ENCODE data around the gene ADAM12.

The ADAM12 gene, protein sequence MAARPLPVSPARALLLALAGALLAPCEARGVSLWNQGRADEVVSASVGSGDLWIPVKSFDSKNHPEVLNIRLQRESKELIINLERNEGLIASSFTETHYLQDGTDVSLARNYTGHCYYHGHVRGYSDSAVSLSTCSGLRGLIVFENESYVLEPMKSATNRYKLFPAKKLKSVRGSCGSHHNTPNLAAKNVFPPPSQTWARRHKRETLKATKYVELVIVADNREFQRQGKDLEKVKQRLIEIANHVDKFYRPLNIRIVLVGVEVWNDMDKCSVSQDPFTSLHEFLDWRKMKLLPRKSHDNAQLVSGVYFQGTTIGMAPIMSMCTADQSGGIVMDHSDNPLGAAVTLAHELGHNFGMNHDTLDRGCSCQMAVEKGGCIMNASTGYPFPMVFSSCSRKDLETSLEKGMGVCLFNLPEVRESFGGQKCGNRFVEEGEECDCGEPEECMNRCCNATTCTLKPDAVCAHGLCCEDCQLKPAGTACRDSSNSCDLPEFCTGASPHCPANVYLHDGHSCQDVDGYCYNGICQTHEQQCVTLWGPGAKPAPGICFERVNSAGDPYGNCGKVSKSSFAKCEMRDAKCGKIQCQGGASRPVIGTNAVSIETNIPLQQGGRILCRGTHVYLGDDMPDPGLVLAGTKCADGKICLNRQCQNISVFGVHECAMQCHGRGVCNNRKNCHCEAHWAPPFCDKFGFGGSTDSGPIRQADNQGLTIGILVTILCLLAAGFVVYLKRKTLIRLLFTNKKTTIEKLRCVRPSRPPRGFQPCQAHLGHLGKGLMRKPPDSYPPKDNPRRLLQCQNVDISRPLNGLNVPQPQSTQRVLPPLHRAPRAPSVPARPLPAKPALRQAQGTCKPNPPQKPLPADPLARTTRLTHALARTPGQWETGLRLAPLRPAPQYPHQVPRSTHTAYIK

DNA sequence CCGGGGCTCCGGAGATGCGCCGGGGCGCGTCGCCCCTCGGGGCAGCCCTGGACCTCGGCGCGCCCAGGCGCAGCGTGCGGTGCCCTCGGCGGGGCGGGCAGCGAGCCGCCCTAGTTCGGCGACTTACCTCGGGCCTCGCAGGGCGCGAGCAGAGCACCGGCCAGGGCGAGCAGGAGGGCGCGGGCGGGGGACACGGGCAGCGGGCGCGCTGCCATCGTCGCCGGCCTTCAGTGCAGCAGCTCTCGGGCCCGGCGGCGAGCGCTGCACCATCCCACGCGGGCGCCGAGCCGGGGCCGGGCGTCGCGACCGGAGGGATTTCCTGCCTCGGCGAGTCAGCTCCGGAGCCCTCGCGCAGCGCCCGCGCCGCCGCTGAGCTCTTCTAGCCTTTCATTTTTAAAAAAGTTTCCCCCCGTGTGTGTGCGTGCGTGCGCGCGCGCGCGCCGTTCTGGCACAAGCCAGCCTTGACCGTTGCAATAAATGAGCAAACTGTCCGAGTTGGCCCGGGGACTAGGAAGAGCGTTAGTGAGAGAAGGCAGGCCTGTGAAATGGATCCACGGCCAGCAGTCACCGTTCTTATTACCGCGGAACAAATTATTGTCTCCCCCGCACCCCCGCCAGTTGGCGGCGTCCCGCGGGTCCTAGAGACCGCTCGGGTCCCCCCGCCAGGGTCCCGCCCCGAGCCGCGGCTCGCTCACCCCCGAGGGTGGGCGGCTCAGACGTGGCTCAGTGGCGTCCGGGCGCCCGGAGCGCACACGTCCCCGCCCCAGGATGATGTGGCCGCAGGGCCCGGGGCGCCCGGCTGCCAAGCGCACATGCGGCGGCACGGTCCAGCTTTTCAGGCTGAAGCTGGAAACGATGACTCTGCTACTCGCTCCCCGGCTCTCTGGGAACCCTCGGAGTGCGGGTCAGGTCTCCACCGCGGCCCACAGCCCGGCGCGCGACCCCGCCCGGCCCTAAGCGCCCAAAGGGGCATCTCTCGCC, at the start of gene ADAM12:
Gene ADAM12, minus strand, starts transcription at position 547 of the 981 bp plus-strand sequence. Its CDS starts 332 bp downstream, at position 215.
- TF ChIP-seq, protein P1, sequence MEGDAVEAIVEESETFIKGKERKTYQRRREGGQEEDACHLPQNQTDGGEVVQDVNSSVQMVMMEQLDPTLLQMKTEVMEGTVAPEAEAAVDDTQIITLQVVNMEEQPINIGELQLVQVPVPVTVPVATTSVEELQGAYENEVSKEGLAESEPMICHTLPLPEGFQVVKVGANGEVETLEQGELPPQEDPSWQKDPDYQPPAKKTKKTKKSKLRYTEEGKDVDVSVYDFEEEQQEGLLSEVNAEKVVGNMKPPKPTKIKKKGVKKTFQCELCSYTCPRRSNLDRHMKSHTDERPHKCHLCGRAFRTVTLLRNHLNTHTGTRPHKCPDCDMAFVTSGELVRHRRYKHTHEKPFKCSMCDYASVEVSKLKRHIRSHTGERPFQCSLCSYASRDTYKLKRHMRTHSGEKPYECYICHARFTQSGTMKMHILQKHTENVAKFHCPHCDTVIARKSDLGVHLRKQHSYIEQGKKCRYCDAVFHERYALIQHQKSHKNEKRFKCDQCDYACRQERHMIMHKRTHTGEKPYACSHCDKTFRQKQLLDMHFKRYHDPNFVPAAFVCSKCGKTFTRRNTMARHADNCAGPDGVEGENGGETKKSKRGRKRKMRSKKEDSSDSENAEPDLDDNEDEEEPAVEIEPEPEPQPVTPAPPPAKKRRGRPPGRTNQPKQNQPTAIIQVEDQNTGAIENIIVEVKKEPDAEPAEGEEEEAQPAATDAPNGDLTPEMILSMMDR (IDR thresholded peaks at IDR 0.05; ENCODE audit: low read depth, low read length) = no peak
- H3K4me3 ChIP-seq (ENCODE audit: low read depth, low read length) = peak within 1 kb of the TSS; percentile 53

DNA sequence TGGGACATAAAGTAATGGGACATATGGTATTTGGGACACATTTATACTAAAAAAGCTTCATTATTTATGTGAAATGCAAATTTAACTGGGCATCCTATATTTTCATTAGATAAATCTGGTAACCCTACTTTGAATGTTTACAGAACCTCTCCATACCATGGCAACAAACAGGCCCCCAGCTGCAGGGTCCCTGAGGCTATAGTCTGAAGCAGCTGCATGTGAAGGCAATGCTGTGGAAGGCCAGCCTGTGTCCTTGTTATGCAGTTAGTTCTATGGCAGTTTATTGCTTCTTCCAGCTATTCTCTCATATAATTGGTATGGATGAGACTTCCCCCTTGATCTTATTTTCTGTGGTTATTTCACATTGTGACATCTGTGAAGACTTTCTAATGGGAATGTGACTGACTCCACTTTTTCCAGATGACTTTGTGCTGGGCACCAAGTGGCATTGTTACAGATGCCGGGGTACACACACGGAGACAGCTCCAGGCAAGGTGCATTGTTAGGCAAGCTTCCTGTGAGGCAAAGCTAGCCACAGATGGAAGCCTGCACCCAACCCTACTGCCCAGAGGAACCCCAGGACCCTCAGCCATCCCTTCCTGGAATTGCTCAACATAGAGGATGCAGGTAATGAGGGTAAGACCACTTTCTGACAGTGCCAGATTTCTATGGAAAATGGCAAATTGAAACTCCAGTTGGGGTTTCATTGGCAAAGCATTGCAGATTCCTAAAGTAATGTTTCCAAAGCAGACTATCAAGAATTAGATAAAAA, 49.5 kb upstream of the ADAM12 start:
- TF ChIP-seq, protein P1 (IDR thresholded peaks at IDR 0.05; ENCODE audit: low read depth, low read length) = no peak
- H3K4me3 ChIP-seq (ENCODE audit: low read depth, low read length) = no peak overlapping the region

DNA sequence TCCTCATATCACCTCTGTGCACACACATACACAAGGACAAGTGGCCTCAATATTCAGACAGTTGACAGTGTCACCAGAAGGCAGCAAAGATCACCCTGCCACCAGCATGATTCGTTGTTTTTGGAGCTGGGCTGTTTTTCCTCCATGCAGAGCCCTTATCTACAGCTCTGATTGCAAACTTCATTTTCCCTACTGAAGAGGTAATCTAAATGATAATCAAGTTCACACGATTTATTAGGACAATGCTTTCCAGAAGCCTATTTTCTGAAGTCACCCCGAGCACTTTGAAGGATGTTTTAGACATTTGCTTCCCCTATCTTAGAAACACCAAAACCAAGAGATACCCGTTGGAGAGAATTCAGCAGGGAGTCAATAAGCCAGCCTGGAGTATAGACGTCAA, 46.0 kb upstream of the ADAM12 start:
- TF ChIP-seq, protein P1 (IDR thresholded peaks at IDR 0.05; ENCODE audit: low read depth, low read length) = no peak
- H3K4me3 ChIP-seq (ENCODE audit: low read depth, low read length) = no peak overlapping the region

DNA sequence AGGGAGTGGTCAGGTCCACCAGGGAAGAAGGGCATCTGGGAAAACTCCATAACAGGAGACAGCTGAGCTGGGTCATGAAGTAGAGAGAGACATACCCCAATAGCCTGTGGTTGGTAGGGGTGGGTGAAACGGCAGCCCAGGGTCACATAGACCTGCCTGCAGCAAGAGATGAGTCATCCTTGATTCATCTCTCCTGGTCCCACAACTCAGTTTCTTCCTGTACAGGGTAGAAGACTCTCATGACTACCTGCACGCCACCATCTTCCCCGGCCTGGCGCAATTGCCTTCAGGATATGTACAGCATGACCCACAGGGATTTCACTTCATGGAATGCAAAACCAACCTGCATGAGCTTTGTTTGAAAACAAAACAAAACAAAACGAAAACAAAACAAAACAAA, 45.1 kb upstream of the ADAM12 start:
- TF ChIP-seq, protein P1 (IDR thresholded peaks at IDR 0.05; ENCODE audit: low read depth, low read length) = no peak
- H3K4me3 ChIP-seq (ENCODE audit: low read depth, low read length) = no peak overlapping the region

DNA sequence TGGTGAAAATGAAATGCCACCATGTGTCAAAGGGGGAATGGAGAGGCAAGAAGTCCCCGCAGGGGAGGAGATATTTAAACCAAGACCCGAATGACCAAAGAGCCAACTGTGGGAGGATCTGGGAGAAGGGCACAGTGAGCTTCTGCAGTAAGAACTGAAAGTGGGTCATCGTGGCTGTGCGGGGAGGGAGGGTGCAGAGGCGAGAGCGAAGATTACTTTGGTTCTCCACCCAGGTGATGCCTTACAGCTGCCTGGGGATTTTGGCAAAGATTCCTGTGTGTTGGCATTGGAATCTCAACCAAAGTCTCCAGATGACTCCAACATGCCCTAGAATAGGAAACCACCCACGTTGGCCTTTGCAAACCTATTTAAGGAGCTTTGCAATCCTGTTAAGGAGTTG, 44.2 kb upstream of the ADAM12 start:
- no peak overlapping the region for H3K4me3 ChIP-seq (ENCODE audit: low read depth, low read length)
- TF ChIP-seq, protein P1 (IDR thresholded peaks at IDR 0.05; ENCODE audit: low read depth, low read length) = no peak

DNA sequence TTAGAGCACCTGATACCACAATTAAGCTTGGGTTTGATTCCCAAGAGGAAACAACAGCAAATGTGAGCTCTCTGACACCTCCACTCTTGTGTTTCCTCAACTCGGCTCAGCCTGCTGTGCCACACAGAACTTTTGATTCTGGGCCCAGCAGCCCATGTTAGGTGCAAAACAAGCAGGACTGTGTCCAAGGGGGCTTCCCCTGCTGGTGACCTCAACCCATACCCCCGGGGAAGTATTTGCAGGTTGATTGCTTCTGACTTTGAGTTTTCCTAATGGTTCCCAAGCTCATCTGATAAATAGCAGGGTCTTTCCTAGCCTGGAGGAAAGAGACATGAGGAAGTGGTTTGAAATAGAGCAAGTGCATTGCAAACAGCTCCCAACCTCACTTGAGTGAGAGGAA, 43.5 kb upstream of the ADAM12 start:
- TF ChIP-seq, protein P1 (IDR thresholded peaks at IDR 0.05; ENCODE audit: low read depth, low read length) = no peak
- no peak overlapping the region for H3K4me3 ChIP-seq (ENCODE audit: low read depth, low read length)
